HepG2 (cell line): ENCODE measurements around the gene URB1. TPM values are rescaled to one million over a fixed set of nuclear protein-coding genes. Genes with fewer than 3 reads are reported as not detected.

Experiments used
- ATAC-seq: fragments of 200-7000 bp; cut with Tn5 transposase; 3 replicates; pipeline ENCODE4 v1.9.1; 2020; ENCODE audit warnings: mild to moderate bottlenecking, moderate library complexity
- BruUV-seq: library from RNA; stranded (reverse); fragments of 400-500 nt; replicated peaks from 2 replicates; lab custom pipeline; 2021; lab: Mats Ljungman, UMichigan
- CTCF ChIA-PET: fragments of 300-600 bp; formaldehyde crosslinking; extraction: SDS; loops from one replicate; lab custom pipeline; 2021; ENCODE audit warnings: low total read pairs, inconsistent platforms, low intra/inter-chr PET ratio; lab: Yijun Ruan, JAX
- POLR2A ChIA-PET: fragments of 350-600 bp; sonication (Branson Sonifier 250); formaldehyde crosslinking; loops from one replicate; lab custom pipeline; 2020; ENCODE audit warnings: antibody characterized with exemption, inconsistent platforms; lab: Yijun Ruan, JAX
- DNase-seq: peaks from one replicate; pipeline ENCODE4 v3.0.0-alpha.2; 2015; ENCODE audit warnings: low spot score
- FAIRE-seq: peaks from 3 replicates; lab custom pipeline; 2011; peaks lifted over from hg19 to GRCh38; lab: Jason Lieb, UNC
- H2AFZ ChIP-seq: one replicate; pipeline ENCODE4 v1.6.1; 2011; ENCODE audit warnings: low read length, inconsistent platforms
- H3K27ac ChIP-seq: fragments of 300-600 bp; 3 replicates; pipeline ENCODE4 v1.8.0; 2011; ENCODE audit warnings: mixed run types, mild to moderate bottlenecking, mixed read lengths, low read length, inconsistent platforms; ENCODE audit not compliant: insufficient read depth; ENCODE audit errors: extremely low read length
- H3K27me3 ChIP-seq, 2 experiments: fragments of 200-600 bp in 1 of 2; 2 replicates in 1 of 2; 3 replicates in 1 of 2; pipeline versions ENCODE4 v1.6.0 to v1.8.0; 2011; ENCODE audit warnings: low read length in 2 of 2, mild to moderate bottlenecking in 2 of 2, moderate library complexity in 2 of 2, inconsistent platforms in 1 of 2; ENCODE audit not compliant: insufficient read depth in 2 of 2, control insufficient read depth in 1 of 2
- H3K36me3 ChIP-seq, 2 experiments: fragments of 200-600 bp in 1 of 2; replicated peaks in 1 of 2; 2 replicates in 1 of 2; 3 replicates in 1 of 2; pipeline versions ENCODE4 v1.5.1 to v1.8.0; 2011; ENCODE audit warnings: low read length in 2 of 2, inconsistent platforms in 1 of 2; ENCODE audit not compliant: insufficient read depth in 2 of 2, control insufficient read depth in 1 of 2
- H3K4me1 ChIP-seq: 2 replicates; pipeline ENCODE4 v1.5.1; 2012; ENCODE audit warnings: low read length, inconsistent platforms; ENCODE audit not compliant: insufficient read depth
- H3K4me2 ChIP-seq: 2 replicates; pipeline ENCODE4 v1.6.0; 2011; ENCODE audit warnings: low read depth, low read length, inconsistent platforms
- H3K4me3 ChIP-seq, 3 experiments: fragments of 200-600 bp in 1 of 3; sonication (generic), shearing (Covaris generic) in 1 of 3; replicated peaks in 1 of 3; 2 replicates each; pipeline ENCODE4 v1.5.1; 2011 to 2016; ENCODE audit warnings: low read length in 3 of 3, inconsistent platforms in 2 of 3, low read depth in 2 of 3, mild to moderate bottlenecking in 2 of 3, control low read depth in 1 of 3, mixed read lengths in 1 of 3; ENCODE audit not compliant: insufficient read depth in 1 of 3
- H3K79me2 ChIP-seq: one replicate; pipeline ENCODE4 v1.6.1; 2011; ENCODE audit warnings: low read length, inconsistent platforms; ENCODE audit not compliant: insufficient read depth
- H3K9ac ChIP-seq: 2 replicates; pipeline ENCODE4 v1.6.0; 2011; ENCODE audit warnings: mild to moderate bottlenecking, low read depth, low read length, inconsistent platforms; ENCODE audit not compliant: insufficient read depth
- H3K9me3 ChIP-seq: 2 replicates; pipeline ENCODE4 v1.5.1; 2012; ENCODE audit warnings: mild to moderate bottlenecking, low read length
- H4K20me1 ChIP-seq: 2 replicates; pipeline ENCODE4 v1.6.0; 2011; ENCODE audit warnings: inconsistent platforms, mild to moderate bottlenecking, low read length, moderate library complexity; ENCODE audit not compliant: insufficient read depth
- GTF2F1 ChIP-seq: fragments of 150-350 bp; IDR thresholded peaks from 2 replicates; pipeline ENCODE4 v1.6.1; 2014; ENCODE audit warnings: low read length
- HOXA3 ChIP-seq: sonication (generic); formaldehyde crosslinking; IDR thresholded peaks from 2 replicates; pipeline ENCODE4 v1.5.0; 2020; ENCODE audit warnings: missing genetic modification reagents
- JARID2 ChIP-seq: sonication (generic); formaldehyde crosslinking; IDR thresholded peaks from 2 replicates; pipeline ENCODE4 v1.8.1; 2023; ENCODE audit warnings: missing genetic modification reagents, inconsistent platforms; ENCODE audit not compliant: insufficient replicate concordance
- NR2F2 ChIP-seq: IDR thresholded peaks from 2 replicates; pipeline ENCODE4 v1.6.1; 2012; ENCODE audit warnings: low read depth, inconsistent platforms, borderline replicate concordance
- SALL2 ChIP-seq: sonication (generic); formaldehyde crosslinking; IDR thresholded peaks from 2 replicates; pipeline ENCODE4 v1.8.1; 2023; ENCODE audit warnings: mild to moderate bottlenecking, missing genetic modification reagents, inconsistent platforms
- SNAPC2 ChIP-seq: sonication (generic); formaldehyde crosslinking; IDR thresholded peaks from 2 replicates; pipeline ENCODE4 v1.8.1; 2022; ENCODE audit warnings: mild to moderate bottlenecking, missing genetic modification reagents
- SPEN ChIP-seq: sonication (generic); formaldehyde crosslinking; IDR thresholded peaks from 2 replicates; pipeline ENCODE4 v1.5.1; 2020; ENCODE audit warnings: low read depth, mild to moderate bottlenecking, missing genetic modification reagents
- SRF ChIP-seq: IDR thresholded peaks from 2 replicates; pipeline ENCODE4 v1.6.1; 2011; ENCODE audit warnings: mild to moderate bottlenecking, low read depth, low read length, moderate library complexity
- ZMYM3 ChIP-seq: sonication (generic); formaldehyde crosslinking; IDR thresholded peaks from 2 replicates; pipeline ENCODE4 v1.5.1; 2020; ENCODE audit warnings: mild to moderate bottlenecking, missing genetic modification reagents
- ZSCAN9 ChIP-seq: IDR thresholded peaks from 2 replicates; pipeline ENCODE4 v1.6.1; 2016; ENCODE audit warnings: borderline replicate concordance
- WGBS: methylation state at CpG from one replicate; pipeline ENCODE4 v1.1.6; 2017; ENCODE audit warnings: low lambda C conversion rate; 5-methylcytosine and 5-hydroxymethylcytosine counted together
- in situ Hi-C: cut with HindIII; loops from 2 replicates; pipeline ENCODE4 v1.10.0; 2017; ENCODE audit warnings: low pct_unique_long_range_greater_than_20kb; ENCODE audit not compliant: extremely low pct_ligation_motif_present
- intact Hi-C: fragments of 100-400 bp; cut with micrococcal nuclease; formaldehyde crosslinking; loops from one replicate; pipeline ENCODE4 v1.10.0; 2022; ENCODE audit not compliant: unreplicated experiment
- polyA plus RNA-seq, 8 experiments: library from polyadenylated mRNA; depleted of rRNA in 3 of 8; stranded (reverse) in 7 of 8; unstranded in 1 of 8; fragments of >200 nt; fragmentation: Illumina TruSeq in 4 of 8; extraction: Trizol in 4 of 8; gene quantifications; 2 replicates each; pipeline versions ENCODE4 v1.2.1 to v1.2.3, GENCODE V29; 2011 to 2016; ENCODE audit warnings: low read depth in 4 of 8, missing spikeins in 1 of 8, mixed read lengths in 1 of 8; ENCODE audit not compliant: insufficient read depth in 1 of 8
- total RNA-seq, 5 experiments: library from RNA; depleted of rRNA; stranded (reverse); fragments of >200 nt; fragmentation: Illumina TruSeq; extraction: Trizol; gene quantifications; 2 replicates each; pipeline ENCODE4 v1.2.3, GENCODE V29; 2016; ENCODE audit warnings: low read depth in 1 of 5
- TF ChIP-seq, protein P1 (sequence below): sonication (generic); formaldehyde crosslinking; IDR thresholded peaks from 2 replicates; pipeline ENCODE4 v1.5.1; 2020; ENCODE audit warnings: mild to moderate bottlenecking, missing genetic modification reagents, borderline replicate concordance
- TF ChIP-seq, protein P2 (sequence below): fragments of 450-650 bp; IDR thresholded peaks from 2 replicates; pipeline ENCODE4 v1.6.1; 2017; ENCODE audit warnings: mild to moderate bottlenecking
- TF ChIP-seq, protein P3 (sequence below): sonication (generic); formaldehyde crosslinking; IDR thresholded peaks from 2 replicates; pipeline ENCODE4 v1.4.0; 2020; ENCODE audit warnings: missing genetic modification reagents
- TF ChIP-seq, protein P4 (sequence below): sonication (generic); IDR thresholded peaks from 2 replicates; pipeline ENCODE4 v1.6.1; 2016; ENCODE audit warnings: low read depth, borderline replicate concordance
- TF ChIP-seq, protein P5 (sequence below): sonication (generic); formaldehyde crosslinking; IDR thresholded peaks from 2 replicates; pipeline ENCODE4 v1.4.0; 2020; ENCODE audit warnings: mild to moderate bottlenecking, missing genetic modification reagents
- TF ChIP-seq, protein P6 (sequence below): sonication (generic); formaldehyde crosslinking; IDR thresholded peaks from 2 replicates; pipeline ENCODE4 v1.4.0; 2020; ENCODE audit warnings: missing genetic modification reagents
- TF ChIP-seq, protein P7 (sequence below): IDR thresholded peaks from 2 replicates; pipeline ENCODE4 v1.6.1; 2016

The URB1 gene
- total and polyA plus RNA-seq, 2 of the 13 experiments (the other 11 are each of a cell fraction or from before 2014, with no cell fraction given): 4.5 to 16.7 TPM

DNA sequence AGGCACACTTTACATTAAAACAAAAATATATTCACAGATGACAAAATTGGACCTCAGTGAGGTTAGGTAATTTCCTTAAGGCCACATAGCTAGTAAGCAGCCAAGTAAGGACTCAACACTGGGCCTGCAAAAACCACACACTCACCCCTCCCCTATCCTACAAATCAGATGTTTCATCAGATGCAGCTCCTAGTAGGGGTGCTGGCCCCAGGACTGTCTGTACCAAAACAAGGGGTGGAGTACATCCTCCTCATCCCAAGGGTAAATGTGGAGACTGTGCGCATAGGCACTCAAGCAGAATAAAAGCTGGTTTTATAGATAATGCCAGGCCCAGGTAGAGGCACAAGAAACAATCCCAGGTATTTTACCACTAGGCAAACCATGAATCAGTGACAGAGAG, 25.7 kb downstream of the URB1 start:
- H3K36me3 ChIP-seq: peaks cover 34 to 72% of the 10 kb centered on the region in 2 experiments
- CTCF ChIA-PET: no interaction called here
- TF ChIP-seq SALL2: no peak
- no peak for TF ChIP-seq SNAPC2 (CRISPR knock-in tag)
- TF ChIP-seq NR2F2: no peak
- no peak for TF ChIP-seq JARID2
- TF ChIP-seq, protein P1, sequence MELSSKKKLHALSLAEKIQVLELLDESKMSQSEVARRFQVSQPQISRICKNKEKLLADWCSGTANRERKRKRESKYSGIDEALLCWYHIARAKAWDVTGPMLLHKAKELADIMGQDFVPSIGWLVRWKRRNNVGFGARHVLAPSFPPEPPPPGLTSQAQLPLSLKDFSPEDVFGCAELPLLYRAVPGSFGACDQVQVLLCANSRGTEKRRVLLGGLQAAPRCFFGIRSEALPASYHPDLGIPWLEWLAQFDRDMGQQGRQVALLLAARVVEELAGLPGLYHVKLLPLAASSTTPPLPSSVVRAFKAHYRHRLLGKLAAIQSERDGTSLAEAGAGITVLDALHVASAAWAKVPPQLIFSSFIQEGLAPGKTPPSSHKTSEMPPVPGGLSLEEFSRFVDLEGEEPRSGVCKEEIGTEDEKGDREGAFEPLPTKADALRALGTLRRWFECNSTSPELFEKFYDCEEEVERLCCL (CRISPR knock-in tag): no peak
- no peak for TF ChIP-seq ZMYM3
- TF ChIP-seq, protein P2, sequence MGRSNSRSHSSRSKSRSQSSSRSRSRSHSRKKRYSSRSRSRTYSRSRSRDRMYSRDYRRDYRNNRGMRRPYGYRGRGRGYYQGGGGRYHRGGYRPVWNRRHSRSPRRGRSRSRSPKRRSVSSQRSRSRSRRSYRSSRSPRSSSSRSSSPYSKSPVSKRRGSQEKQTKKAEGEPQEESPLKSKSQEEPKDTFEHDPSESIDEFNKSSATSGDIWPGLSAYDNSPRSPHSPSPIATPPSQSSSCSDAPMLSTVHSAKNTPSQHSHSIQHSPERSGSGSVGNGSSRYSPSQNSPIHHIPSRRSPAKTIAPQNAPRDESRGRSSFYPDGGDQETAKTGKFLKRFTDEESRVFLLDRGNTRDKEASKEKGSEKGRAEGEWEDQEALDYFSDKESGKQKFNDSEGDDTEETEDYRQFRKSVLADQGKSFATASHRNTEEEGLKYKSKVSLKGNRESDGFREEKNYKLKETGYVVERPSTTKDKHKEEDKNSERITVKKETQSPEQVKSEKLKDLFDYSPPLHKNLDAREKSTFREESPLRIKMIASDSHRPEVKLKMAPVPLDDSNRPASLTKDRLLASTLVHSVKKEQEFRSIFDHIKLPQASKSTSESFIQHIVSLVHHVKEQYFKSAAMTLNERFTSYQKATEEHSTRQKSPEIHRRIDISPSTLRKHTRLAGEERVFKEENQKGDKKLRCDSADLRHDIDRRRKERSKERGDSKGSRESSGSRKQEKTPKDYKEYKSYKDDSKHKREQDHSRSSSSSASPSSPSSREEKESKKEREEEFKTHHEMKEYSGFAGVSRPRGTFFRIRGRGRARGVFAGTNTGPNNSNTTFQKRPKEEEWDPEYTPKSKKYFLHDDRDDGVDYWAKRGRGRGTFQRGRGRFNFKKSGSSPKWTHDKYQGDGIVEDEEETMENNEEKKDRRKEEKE: no peak
- TF ChIP-seq, protein P3, sequence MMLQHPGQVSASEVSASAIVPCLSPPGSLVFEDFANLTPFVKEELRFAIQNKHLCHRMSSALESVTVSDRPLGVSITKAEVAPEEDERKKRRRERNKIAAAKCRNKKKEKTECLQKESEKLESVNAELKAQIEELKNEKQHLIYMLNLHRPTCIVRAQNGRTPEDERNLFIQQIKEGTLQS: no peak
- TF ChIP-seq, protein P4, sequence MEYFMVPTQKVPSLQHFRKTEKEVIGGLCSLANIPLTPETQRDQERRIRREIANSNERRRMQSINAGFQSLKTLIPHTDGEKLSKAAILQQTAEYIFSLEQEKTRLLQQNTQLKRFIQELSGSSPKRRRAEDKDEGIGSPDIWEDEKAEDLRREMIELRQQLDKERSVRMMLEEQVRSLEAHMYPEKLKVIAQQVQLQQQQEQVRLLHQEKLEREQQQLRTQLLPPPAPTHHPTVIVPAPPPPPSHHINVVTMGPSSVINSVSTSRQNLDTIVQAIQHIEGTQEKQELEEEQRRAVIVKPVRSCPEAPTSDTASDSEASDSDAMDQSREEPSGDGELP: no peak
- no peak for TF ChIP-seq SPEN
- no peak for TF ChIP-seq HOXA3 (CRISPR knock-in tag)
- TF ChIP-seq ZSCAN9: no peak
- TF ChIP-seq GTF2F1: no peak
- TF ChIP-seq, protein P5, sequence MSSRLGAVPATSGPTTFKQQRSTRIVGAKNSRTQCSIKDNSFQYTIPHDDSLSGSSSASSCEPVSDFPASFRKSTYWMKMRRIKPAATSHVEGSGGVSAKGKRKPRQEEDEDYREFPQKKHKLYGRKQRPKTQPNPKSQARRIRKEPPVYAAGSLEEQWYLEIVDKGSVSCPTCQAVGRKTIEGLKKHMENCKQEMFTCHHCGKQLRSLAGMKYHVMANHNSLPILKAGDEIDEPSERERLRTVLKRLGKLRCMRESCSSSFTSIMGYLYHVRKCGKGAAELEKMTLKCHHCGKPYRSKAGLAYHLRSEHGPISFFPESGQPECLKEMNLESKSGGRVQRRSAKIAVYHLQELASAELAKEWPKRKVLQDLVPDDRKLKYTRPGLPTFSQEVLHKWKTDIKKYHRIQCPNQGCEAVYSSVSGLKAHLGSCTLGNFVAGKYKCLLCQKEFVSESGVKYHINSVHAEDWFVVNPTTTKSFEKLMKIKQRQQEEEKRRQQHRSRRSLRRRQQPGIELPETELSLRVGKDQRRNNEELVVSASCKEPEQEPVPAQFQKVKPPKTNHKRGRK (CRISPR knock-in tag): no peak
- TF ChIP-seq, protein P6, sequence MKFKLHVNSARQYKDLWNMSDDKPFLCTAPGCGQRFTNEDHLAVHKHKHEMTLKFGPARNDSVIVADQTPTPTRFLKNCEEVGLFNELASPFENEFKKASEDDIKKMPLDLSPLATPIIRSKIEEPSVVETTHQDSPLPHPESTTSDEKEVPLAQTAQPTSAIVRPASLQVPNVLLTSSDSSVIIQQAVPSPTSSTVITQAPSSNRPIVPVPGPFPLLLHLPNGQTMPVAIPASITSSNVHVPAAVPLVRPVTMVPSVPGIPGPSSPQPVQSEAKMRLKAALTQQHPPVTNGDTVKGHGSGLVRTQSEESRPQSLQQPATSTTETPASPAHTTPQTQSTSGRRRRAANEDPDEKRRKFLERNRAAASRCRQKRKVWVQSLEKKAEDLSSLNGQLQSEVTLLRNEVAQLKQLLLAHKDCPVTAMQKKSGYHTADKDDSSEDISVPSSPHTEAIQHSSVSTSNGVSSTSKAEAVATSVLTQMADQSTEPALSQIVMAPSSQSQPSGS (CRISPR knock-in tag): no peak
- TF ChIP-seq, protein P7, sequence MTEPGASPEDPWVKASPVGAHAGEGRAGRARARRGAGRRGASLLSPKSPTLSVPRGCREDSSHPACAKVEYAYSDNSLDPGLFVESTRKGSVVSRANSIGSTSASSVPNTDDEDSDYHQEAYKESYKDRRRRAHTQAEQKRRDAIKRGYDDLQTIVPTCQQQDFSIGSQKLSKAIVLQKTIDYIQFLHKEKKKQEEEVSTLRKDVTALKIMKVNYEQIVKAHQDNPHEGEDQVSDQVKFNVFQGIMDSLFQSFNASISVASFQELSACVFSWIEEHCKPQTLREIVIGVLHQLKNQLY (CRISPR knock-in tag): no peak
- no peak for TF ChIP-seq SRF

More for the DNA sequence above, 25.7 kb downstream of the URB1 start:
- FAIRE-seq (no peak), DNase-seq (no peak), ATAC-seq (no peak)
- in situ Hi-C loops: no loop called here
- Histone ChIP-seq H3K27ac (no peak overlapping the region), H3K27me3 (no peaks in the 10 kb centered on the region), H3K9ac (no peak overlapping the region), H4K20me1 (no peaks in the 10 kb centered on the region), H3K4me1 (peaks cover 43% of the 10 kb centered on the region), H3K9me3 (no peaks in the 10 kb centered on the region), H3K4me3 (no peak overlapping the region), H2AFZ (no peak overlapping the region), H3K4me2 (no peak overlapping the region), H3K79me2 (no peaks in the 10 kb centered on the region)
- intact Hi-C loops: no loop called here
- WGBS: 100% methylated on average over 1 of the region's 1 CpG
- POLR2A ChIA-PET: no interaction called here
- no TSS peak for BruUV-seq
